Neutrophil (primary cell): ENCODE measurements around the gene MT1X.

Experiments
- H3K27ac ChIP-seq: fragments of 200-600 bp; sonication (generic); 2 replicates; pipeline ENCODE4 v1.5.1; 2016; ENCODE audit warnings: mild to moderate bottlenecking, moderate library complexity
- H3K27me3 ChIP-seq: fragments of 200-600 bp; sonication (generic); 2 replicates; pipeline ENCODE4 v1.6.0; 2016; ENCODE audit warnings: mild to moderate bottlenecking
- H3K36me3 ChIP-seq: fragments of 200-600 bp; sonication (generic); 2 replicates; pipeline ENCODE4 v1.5.1; 2017
- H3K4me1 ChIP-seq, 2 experiments: fragments of 200-600 bp in 1 of 2; sonication (generic) in 1 of 2; 1 replicate in 1 of 2; 2 replicates in 1 of 2; pipeline versions ENCODE4 v1.5.1 to v1.6.1; 2013 to 2016; ENCODE audit warnings: low read depth in 1 of 2, low read length in 1 of 2, mild to moderate bottlenecking in 1 of 2, moderate library complexity in 1 of 2; ENCODE audit not compliant: control insufficient read depth in 1 of 2, insufficient read depth in 1 of 2
- H3K4me3 ChIP-seq, 2 experiments: fragments of 200-600 bp in 1 of 2; sonication (generic) in 1 of 2; 1 replicate in 1 of 2; 2 replicates in 1 of 2; pipeline ENCODE4 v1.5.1; 2013 to 2016; ENCODE audit warnings: low read depth in 1 of 2, low read length in 1 of 2, mild to moderate bottlenecking in 1 of 2, moderate library complexity in 1 of 2
- H3K9me3 ChIP-seq: fragments of 200-600 bp; sonication (generic); 2 replicates; pipeline ENCODE4 v1.5.1; 2016
- TF ChIP-seq, protein P1 (sequence below): fragments of 200-600 bp; sonication (generic); IDR thresholded peaks from 2 replicates; pipeline ENCODE4 v1.5.1; 2016; ENCODE audit warnings: antibody characterized with exemption

The MT1X gene

DNA sequence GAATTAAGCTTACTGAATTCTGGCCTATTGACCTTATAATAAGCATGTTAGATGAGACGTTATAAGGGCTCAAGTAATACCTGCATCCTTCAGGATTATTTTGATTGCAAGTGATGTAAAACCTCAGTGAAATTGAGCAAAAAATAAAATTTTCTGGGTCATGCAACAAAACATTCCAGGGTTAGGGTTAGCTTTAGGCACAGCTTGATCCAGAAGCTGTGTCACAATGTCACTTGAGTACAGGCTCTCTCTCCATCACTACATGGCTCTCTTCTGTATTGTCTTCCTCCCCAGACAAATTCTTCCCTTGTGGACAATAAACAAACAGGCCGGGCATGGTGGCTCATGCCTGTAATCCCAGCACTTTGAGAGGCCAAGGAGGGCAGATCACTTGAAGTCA, 44.0 kb downstream of the MT1X start:
- Histone ChIP-seq H3K4me1 (peaks cover 19 to 23% of the 10 kb centered on the region in 2 experiments), H3K27ac (no peak overlapping the region)
- TF ChIP-seq, protein P1, sequence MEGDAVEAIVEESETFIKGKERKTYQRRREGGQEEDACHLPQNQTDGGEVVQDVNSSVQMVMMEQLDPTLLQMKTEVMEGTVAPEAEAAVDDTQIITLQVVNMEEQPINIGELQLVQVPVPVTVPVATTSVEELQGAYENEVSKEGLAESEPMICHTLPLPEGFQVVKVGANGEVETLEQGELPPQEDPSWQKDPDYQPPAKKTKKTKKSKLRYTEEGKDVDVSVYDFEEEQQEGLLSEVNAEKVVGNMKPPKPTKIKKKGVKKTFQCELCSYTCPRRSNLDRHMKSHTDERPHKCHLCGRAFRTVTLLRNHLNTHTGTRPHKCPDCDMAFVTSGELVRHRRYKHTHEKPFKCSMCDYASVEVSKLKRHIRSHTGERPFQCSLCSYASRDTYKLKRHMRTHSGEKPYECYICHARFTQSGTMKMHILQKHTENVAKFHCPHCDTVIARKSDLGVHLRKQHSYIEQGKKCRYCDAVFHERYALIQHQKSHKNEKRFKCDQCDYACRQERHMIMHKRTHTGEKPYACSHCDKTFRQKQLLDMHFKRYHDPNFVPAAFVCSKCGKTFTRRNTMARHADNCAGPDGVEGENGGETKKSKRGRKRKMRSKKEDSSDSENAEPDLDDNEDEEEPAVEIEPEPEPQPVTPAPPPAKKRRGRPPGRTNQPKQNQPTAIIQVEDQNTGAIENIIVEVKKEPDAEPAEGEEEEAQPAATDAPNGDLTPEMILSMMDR: no peak

DNA sequence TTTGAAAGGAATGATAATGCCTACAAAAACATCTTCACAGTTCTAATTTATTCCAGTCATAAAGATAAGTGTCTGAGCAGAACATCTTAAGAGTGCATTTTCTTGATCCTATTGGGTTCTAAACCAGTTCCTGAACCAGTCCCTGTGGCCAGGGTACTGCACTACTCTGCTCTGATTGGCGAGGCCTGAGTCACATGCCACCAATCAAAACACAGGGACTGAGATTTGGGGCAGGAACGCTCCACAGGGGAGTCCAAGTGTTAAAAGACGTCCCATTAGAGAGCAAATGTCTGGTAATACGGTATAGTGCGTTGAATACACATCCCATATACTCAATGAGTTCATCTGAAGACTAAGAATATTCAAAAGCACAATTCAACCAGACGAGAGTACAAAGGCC, 44.7 kb downstream of the MT1X start:
- H3K27ac ChIP-seq: no peak overlapping the region
- H3K27me3 ChIP-seq: peaks cover 7% of the 10 kb centered on the region

More for the DNA sequence above, 44.0 kb downstream of the MT1X start:
- Histone ChIP-seq H3K27me3 (peaks cover 11% of the 10 kb centered on the region), H3K9me3 (no peaks in the 10 kb centered on the region), H3K36me3 (no peaks in the 10 kb centered on the region), H3K4me3 (no peak overlapping the region)

DNA sequence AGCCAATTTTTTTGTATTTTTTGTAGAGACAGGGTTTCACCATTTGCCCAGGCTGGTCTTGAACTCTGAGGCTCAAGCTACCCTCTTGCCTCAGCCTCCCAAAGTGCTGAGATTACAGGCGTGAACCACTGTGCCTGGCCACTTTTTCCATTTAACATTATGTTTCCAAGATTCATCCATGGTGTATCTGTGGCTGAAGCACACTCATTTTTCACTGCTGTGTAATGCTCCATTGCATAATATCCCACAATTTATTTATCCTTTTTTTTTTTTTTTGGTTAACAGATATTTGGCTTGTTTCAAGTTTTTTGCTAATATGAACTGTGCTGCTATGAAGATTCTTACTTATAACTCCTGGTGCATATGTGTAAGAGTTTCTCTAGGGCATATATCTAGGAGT, 45.8 kb downstream of the MT1X start:
- Histone ChIP-seq H3K4me3 (no peak overlapping the region), H3K4me1 (peaks cover 19 to 23% of the 10 kb centered on the region in 2 experiments), H3K27me3 (peaks cover 2% of the 10 kb centered on the region), H3K27ac (no peak overlapping the region), H3K36me3 (no peaks in the 10 kb centered on the region), H3K9me3 (no peaks in the 10 kb centered on the region)
- TF ChIP-seq, protein P1: no peak

More for the DNA sequence above, 44.7 kb downstream of the MT1X start:
- peaks cover 19 to 23% of the 10 kb centered on the region in 2 experiments for H3K4me1 ChIP-seq
- H3K9me3 ChIP-seq: no peaks in the 10 kb centered on the region
- no peaks in the 10 kb centered on the region for H3K36me3 ChIP-seq
- H3K4me3 ChIP-seq: no peak overlapping the region
- TF ChIP-seq, protein P1: no peak

DNA sequence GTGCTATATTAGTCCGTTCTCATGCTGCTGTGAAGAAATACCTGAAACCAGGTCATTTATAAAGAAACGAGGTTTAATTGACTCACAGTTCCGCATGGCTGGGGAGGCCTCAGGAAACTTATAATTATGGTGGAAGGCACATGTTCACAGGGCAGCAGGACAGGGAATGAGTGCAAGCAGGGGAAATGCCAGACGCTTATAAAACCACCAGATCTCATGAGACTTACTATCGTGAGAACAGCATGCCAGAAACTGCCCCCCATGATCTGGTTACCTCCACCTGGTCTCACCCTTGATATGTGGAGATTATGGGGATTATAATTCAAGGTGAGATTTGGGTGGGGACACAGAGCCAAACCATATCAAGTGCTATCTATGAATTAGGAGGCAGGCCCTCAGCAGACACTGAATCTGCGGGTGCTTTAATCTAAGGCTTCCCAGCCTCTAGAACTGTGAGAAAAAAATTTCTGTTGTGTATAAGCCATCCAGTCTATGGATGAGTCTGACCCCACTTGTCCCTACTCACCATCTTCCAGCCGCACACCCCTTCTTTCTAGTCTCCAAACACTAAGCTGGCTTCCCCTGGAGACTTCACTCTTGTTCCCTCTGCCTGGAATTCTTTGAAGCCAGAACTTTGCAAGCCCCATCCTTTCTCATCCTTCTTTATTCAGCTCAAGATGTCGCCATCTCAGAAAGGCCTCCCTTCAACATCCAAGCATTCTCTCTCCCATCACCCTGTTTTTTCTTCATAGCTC, 46.9 kb downstream of the MT1X start:
- no peaks in the 10 kb centered on the region for H3K36me3 ChIP-seq
- H3K4me1 ChIP-seq: peaks cover 19 to 23% of the 10 kb centered on the region in 2 experiments
- peak overlapping the region; percentile 92 to 96 for H3K4me3 ChIP-seq
- peak overlapping the region; percentile 85 for H3K27ac ChIP-seq
- TF ChIP-seq, protein P1: no peak
- H3K27me3 ChIP-seq: no peaks in the 10 kb centered on the region
- H3K9me3 ChIP-seq: no peaks in the 10 kb centered on the region

DNA sequence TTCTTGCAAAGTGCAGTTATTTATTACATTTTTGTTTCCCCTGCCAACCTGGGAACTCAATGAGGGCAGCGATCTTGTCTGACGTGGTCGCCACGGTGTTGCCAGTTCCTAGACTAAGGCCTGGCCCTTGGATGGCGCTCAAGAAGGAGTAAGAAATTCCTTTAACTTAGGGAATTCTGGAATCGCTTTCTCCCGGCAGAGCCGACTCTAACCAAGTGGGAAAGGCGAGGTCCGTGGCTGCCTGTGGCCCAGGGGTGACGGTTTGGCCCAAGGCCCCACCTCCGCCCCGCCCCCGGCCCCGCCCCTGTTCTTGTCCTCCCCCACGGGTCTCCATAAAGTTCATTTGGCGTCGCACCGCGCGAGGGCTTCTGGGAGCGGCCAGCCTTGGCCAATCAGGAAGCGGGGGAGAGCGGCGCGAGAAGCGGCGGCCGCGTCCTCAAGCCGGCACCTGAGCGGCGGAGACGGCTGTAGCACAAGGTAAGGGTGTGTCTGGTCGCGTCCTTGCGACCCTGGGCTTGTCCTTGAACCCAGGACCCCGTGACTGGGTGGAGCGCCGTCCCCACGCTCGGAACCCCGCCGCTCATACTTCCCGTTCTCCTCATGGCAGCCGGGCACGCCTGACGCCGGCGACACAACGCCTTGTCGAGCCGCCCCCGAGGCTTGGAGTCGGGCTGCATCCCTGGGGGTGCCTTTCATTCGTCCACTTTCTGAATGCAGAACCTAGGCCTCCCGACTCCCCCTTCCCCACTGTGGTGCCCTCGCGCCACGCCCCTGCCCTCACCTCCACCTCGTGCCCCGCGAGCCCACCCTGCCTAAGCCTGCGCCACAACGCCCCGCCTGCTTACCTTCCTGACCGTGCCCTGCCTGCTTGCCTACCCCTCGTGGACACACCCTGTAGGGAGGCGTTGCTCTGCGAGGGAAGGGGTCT, 47.7 kb downstream of the MT1X start, which contains the start of gene NUP93:
NUP93 (plus strand) TSS at position 395 of the 928 bp plus-strand sequence. CDS start 18,119 bp downstream, outside the sequence.
- Histone ChIP-seq H3K4me3 (peak within 1 kb of the TSS; percentile 92 to 96), H3K36me3 (no peaks in the 10 kb centered on the region), H3K27ac (peak within 1 kb of the TSS; percentile 85), H3K9me3 (no peaks in the 10 kb centered on the region), H3K27me3 (no peaks in the 10 kb centered on the region), H3K4me1 (peaks cover 22 to 27% of the 10 kb centered on the region in 2 experiments)
- TF ChIP-seq, protein P1: peak; percentile 44
